ENCODE results near the gene GMEB2. TPM values are rescaled to one million over a fixed set of nuclear protein-coding genes. Genes with fewer than 3 reads are reported as not detected.
"Not testable (repeated sequence)": the region's sequence is repeated elsewhere in the genome, so short reads cannot be mapped to it uniquely, and the experiment has no call there.

Gene GMEB2
- total and polyA plus RNA-seq, 2 donors (not counting 1 experiment from before 2014, with no cell fraction given): 6.3 to 10.9 TPM

DNA sequence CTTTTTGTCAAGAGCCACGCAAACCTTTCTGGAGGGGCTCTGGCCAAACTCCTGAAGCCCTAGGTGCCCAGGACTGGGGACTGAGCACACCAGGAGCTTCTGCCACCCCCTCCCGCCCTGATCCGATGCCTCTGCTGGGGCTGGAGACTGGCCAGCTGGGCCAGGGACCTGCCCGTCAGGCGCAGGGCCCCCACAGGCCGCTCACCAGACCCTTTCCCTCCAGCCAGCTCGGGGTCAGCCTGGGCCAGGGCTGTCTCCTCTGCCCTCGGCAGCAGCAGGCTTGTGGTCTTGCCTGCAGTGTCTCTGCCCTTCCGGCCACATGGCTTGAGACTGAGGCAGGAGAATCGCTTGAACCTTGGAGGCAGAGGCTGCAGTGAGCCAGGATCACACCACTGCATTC, 45.8 kb upstream of the GMEB2 start:
- H3K9ac ChIP-seq (ENCODE audit: insufficient read depth, low read length): no peak overlapping the region
- no peak overlapping the region for H3K4me2 ChIP-seq (ENCODE audit: extremely low read depth, insufficient read depth, low read length)
- no peaks in the 10 kb centered on the region for H3K79me2 ChIP-seq (ENCODE audit: control insufficient read depth, insufficient read depth, low read length)
- H3K4me3 ChIP-seq (replicated peaks in 1 of 4; ENCODE audit: control extremely low read depth in 1 of 4, insufficient read depth in 1 of 4, low read depth in 3 of 4, low read length in 4 of 4): no peak overlapping the region
- H2AFZ ChIP-seq (ENCODE audit: low read length): no peak overlapping the region
- no peaks in the 10 kb centered on the region for H4K20me1 ChIP-seq (ENCODE audit: control insufficient read depth, extremely low read depth, insufficient read depth, low read length)
- no peaks in the 10 kb centered on the region for H3K4me1 ChIP-seq (ENCODE audit: control insufficient read depth, extremely low read depth, insufficient read depth, low read length)
- no peak overlapping the region for H3K27ac ChIP-seq (ENCODE audit: insufficient read depth, low read length)
- H3K9me3 ChIP-seq (ENCODE audit: control insufficient read depth, insufficient read depth, low read depth, low read length): no peaks in the 10 kb centered on the region
- H3K36me3 ChIP-seq (ENCODE audit: control insufficient read depth, insufficient read depth, low read length): peaks cover 21% of the 10 kb centered on the region
- no peak for DNase-seq (ENCODE audit: low read depth in 2 of 2)
- no peaks in the 10 kb centered on the region for H3K27me3 ChIP-seq (ENCODE audit: control insufficient read depth, insufficient read depth, low read length)
- no peak for TF ChIP-seq EZH2 (IDR thresholded peaks at IDR 0.05; ENCODE audit: low read length, missing control alignments)
- no peak for TF ChIP-seq CTCF (conservative IDR thresholded peaks at IDR 0.05 in 1 of 2, IDR thresholded peaks at IDR 0.05 in 1 of 2; ENCODE audit: low read depth in 1 of 2, low read length in 2 of 2)

GRCh38 chr20:63671695-63672094, 44.8 kb upstream of the GMEB2 start:
- not testable (repeated sequence) for H3K4me1 ChIP-seq (ENCODE audit: control insufficient read depth, extremely low read depth, insufficient read depth, low read length); H3K9me3 ChIP-seq (ENCODE audit: control insufficient read depth, insufficient read depth, low read depth, low read length); H3K27me3 ChIP-seq (ENCODE audit: control insufficient read depth, insufficient read depth, low read length); H3K4me2 ChIP-seq (ENCODE audit: extremely low read depth, insufficient read depth, low read length); H3K9ac ChIP-seq (ENCODE audit: insufficient read depth, low read length); H4K20me1 ChIP-seq (ENCODE audit: control insufficient read depth, extremely low read depth, insufficient read depth, low read length); H3K27ac ChIP-seq (ENCODE audit: insufficient read depth, low read length); DNase-seq (ENCODE audit: low read depth in 2 of 2); H2AFZ ChIP-seq (ENCODE audit: low read length); H3K79me2 ChIP-seq (ENCODE audit: control insufficient read depth, insufficient read depth, low read length); H3K4me3 ChIP-seq (replicated peaks in 1 of 4; ENCODE audit: control extremely low read depth in 1 of 4, insufficient read depth in 1 of 4, low read depth in 3 of 4, low read length in 4 of 4)
- H3K36me3 ChIP-seq (ENCODE audit: control insufficient read depth, insufficient read depth, low read length): peaks cover 23% of the 10 kb centered on the region

DNA sequence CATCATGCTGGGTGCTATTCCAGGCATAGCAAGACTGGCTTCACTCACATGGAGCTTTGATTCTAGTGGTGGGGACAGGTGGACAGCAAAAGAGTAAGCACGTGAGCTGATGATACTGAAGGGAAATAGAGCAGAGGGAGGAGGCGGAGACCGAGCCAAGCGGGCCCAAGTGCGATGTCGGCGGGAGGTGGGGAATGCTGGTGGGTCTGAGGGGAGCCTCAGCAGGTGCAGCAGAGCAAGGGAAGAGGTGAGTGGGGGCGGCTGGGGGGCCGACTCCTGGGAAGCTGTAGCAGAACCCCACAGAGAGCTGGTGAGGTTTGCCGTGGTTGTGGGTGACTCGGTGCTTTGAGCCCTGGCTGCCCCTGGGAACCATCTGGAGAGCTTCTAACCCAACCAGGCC, 41.5 kb upstream of the GMEB2 start:
- Histone ChIP-seq H3K4me3 (replicated peaks in 1 of 4; ENCODE audit: control extremely low read depth in 1 of 4, insufficient read depth in 1 of 4, low read depth in 3 of 4, low read length in 4 of 4) (no peak overlapping the region), H3K27me3 (ENCODE audit: control insufficient read depth, insufficient read depth, low read length) (no peaks in the 10 kb centered on the region), H3K79me2 (ENCODE audit: control insufficient read depth, insufficient read depth, low read length) (peaks cover 6% of the 10 kb centered on the region), H3K4me2 (ENCODE audit: extremely low read depth, insufficient read depth, low read length) (no peak overlapping the region), H2AFZ (ENCODE audit: low read length) (no peak overlapping the region), H3K36me3 (ENCODE audit: control insufficient read depth, insufficient read depth, low read length) (peaks cover 22% of the 10 kb centered on the region), H3K9ac (ENCODE audit: insufficient read depth, low read length) (no peak overlapping the region), H3K4me1 (ENCODE audit: control insufficient read depth, extremely low read depth, insufficient read depth, low read length) (no peaks in the 10 kb centered on the region), H4K20me1 (ENCODE audit: control insufficient read depth, extremely low read depth, insufficient read depth, low read length) (no peaks in the 10 kb centered on the region), H3K9me3 (ENCODE audit: control insufficient read depth, insufficient read depth, low read depth, low read length) (no peaks in the 10 kb centered on the region), H3K27ac (ENCODE audit: insufficient read depth, low read length) (no peak overlapping the region)
- TF ChIP-seq EZH2 (IDR thresholded peaks at IDR 0.05; ENCODE audit: low read length, missing control alignments) (no peak), CTCF (conservative IDR thresholded peaks at IDR 0.05 in 1 of 2, IDR thresholded peaks at IDR 0.05 in 1 of 2; ENCODE audit: low read depth in 1 of 2, low read length in 2 of 2) (no peak)
- DNase-seq (ENCODE audit: low read depth in 2 of 2): no peak
